Measurements from ENCODE around the gene CCDC188. TPM values are rescaled to one million over a fixed set of nuclear protein-coding genes. Genes with fewer than 3 reads are reported as not detected.

Gene CCDC188
- total and polyA plus RNA-seq, 2 of the 4 experiments (the other 2 are of a cell fraction) = 0.10 TPM; not detected in 1

GRCh38 chr22:20123366-20124082, 27.3 kb downstream of the CCDC188 start:
- H2BK20ac ChIP-seq (ENCODE audit: low read depth, low read length) = no peak overlapping the region
- WGBS, 2 experiments (ENCODE audit: extremely low coverage in 2 of 2, insufficient read length in 1 of 2) = 100% methylated on average over 1 of the region's 13 CpGs; no CpG with 5 or more reads in 1 of the 2 experiments
- no peak overlapping the region for H3K14ac ChIP-seq (replicated peaks; ENCODE audit: low read depth, low read length)
- ChIA-PET CTCF (no interaction called here), POLR2A (ENCODE audit: unreplicated experiment) (no interaction called here)
- no peak overlapping the region for H3K9ac ChIP-seq (ENCODE audit: low read depth, low read length)
- no peak overlapping the region for H3K4me2 ChIP-seq (ENCODE audit: low read depth, low read length)
- no peak overlapping the region for H2AK9ac ChIP-seq (replicated peaks; ENCODE audit: low read depth, low read length, poor library complexity)
- H3K27me3 ChIP-seq (ENCODE audit: control insufficient read depth, insufficient read depth, low read length) = no peaks in the 10 kb centered on the region
- H3K56ac ChIP-seq (ENCODE audit: extremely low read depth, insufficient read depth, low read length) = no peak overlapping the region
- no peak overlapping the region for H2BK5ac ChIP-seq (ENCODE audit: low read depth, low read length, poor library complexity, severe bottlenecking)
- no peak overlapping the region for H4K91ac ChIP-seq (ENCODE audit: insufficient read depth, low read depth, low read length)
- H2BK120ac ChIP-seq (ENCODE audit: low read depth, low read length) = no peak overlapping the region
- no peak overlapping the region for H3K27ac ChIP-seq (ENCODE audit: insufficient read depth, low read length)
- DNase-seq (no peak), ATAC-seq (ENCODE audit: low read depth) (no peak)
- H2AK5ac ChIP-seq (ENCODE audit: low read depth, low read length) = no peak overlapping the region
- H3K18ac ChIP-seq (ENCODE audit: low read depth, low read length) = no peak overlapping the region
- H2AFZ ChIP-seq (replicated peaks; ENCODE audit: low read length, poor library complexity) = no peak overlapping the region
- TF ChIP-seq CTCF (conservative IDR thresholded peaks at IDR 0.05; ENCODE audit: low read depth, low read length) = no peak
- TF ChIP-seq FOS (IDR thresholded peaks at IDR 0.05; ENCODE audit: low read depth, low read length) = no peak
- no peak for TF ChIP-seq ELK1 (IDR thresholded peaks at IDR 0.05; ENCODE audit: borderline replicate concordance, low read depth, low read length)
- no peak for TF ChIP-seq RCOR1 (IDR thresholded peaks at IDR 0.05; ENCODE audit: insufficient replicate concordance, low read length)
- no peak for TF ChIP-seq CEBPB (IDR thresholded peaks at IDR 0.05; ENCODE audit: low read depth, low read length)
- no peak for TF ChIP-seq MAZ (IDR thresholded peaks at IDR 0.05; ENCODE audit: borderline replicate concordance, low read depth, low read length)
- no peak for TF ChIP-seq MAFK (IDR thresholded peaks at IDR 0.05; ENCODE audit: low read depth, low read length)
- TF ChIP-seq MXI1 (IDR thresholded peaks at IDR 0.05; ENCODE audit: borderline replicate concordance, low read depth, low read length) = no peak
- no peak for TF ChIP-seq CHD1 (IDR thresholded peaks at IDR 0.05; ENCODE audit: low read depth, low read length)
- no peak for TF ChIP-seq POLR2A (IDR thresholded peaks at IDR 0.05; ENCODE audit: low read depth, low read length)
- no peak for TF ChIP-seq NFE2L2 (IDR thresholded peaks at IDR 0.05; ENCODE audit: low read depth, low read length)
- no peak for TF ChIP-seq USF2 (IDR thresholded peaks at IDR 0.05; ENCODE audit: low read depth, low read length)
- no peak for TF ChIP-seq RAD21 (IDR thresholded peaks at IDR 0.05; ENCODE audit: low read length)
- no peak for TF ChIP-seq SMC3 (IDR thresholded peaks at IDR 0.05; ENCODE audit: low read depth, low read length)
- no peak for TF ChIP-seq RFX5 (IDR thresholded peaks at IDR 0.05; ENCODE audit: low read depth, low read length)
- H3K36me3 ChIP-seq (ENCODE audit: control insufficient read depth, insufficient read depth, low read length) = peaks cover 69% of the 10 kb centered on the region
- H4K20me1 ChIP-seq (ENCODE audit: insufficient read depth, low read length) = peaks cover 51% of the 10 kb centered on the region
- H3K79me1 ChIP-seq (ENCODE audit: low read depth in 1 of 2, low read length in 2 of 2) = peaks cover 8 to 40% of the 10 kb centered on the region in 2 experiments
- H2BK15ac ChIP-seq (ENCODE audit: low read depth, low read length) = no peak overlapping the region
- H4K8ac ChIP-seq (ENCODE audit: low read depth in 2 of 2, low read length in 2 of 2) = no peak overlapping the region
- peaks cover 2% of the 10 kb centered on the region for H3K4me1 ChIP-seq (ENCODE audit: control insufficient read depth, insufficient read depth, low read length)
- no peak overlapping the region for H3K4me3 ChIP-seq (ENCODE audit: insufficient read depth, low read depth, low read length)
- H3K23ac ChIP-seq (ENCODE audit: low read depth, low read length) = no peak overlapping the region
- intact Hi-C loops (cut with micrococcal nuclease) = no loop called here
- H4K5ac ChIP-seq (ENCODE audit: low read depth, low read length) = no peak overlapping the region
- H3K9me3 ChIP-seq (ENCODE audit: control insufficient read depth, insufficient read depth, low read length) = no peaks in the 10 kb centered on the region
- dilution Hi-C loops (cut with HindIII; ENCODE audit: low sequenced_read_pairs, unreplicated experiment) = no loop called here
- H3K9me1 ChIP-seq (ENCODE audit: insufficient read depth, low read length) = peaks cover 6% of the 10 kb centered on the region; the same call in 1 of the 2 replicates
- H3K4ac ChIP-seq (ENCODE audit: low read depth, low read length) = no peak overlapping the region
- in situ Hi-C loops (cut with MboI; ENCODE audit: low sequenced_read_pairs) = no loop called here
- BruUV-seq (replicated peaks) = no TSS peak
